HL-60 (cell line): ENCODE data around the gene MARCHF2.

Source experiments
- GABPA ChIP-seq: IDR thresholded peaks from 2 replicates; pipeline ENCODE4 v1.6.1; 2012; ENCODE audit warnings: low read depth
- TF ChIP-seq, protein P1 (sequence below): IDR thresholded peaks from one replicate; pipeline ENCODE4 v1.5.1; 2011; ENCODE audit warnings: low read length, control low read depth, inconsistent platforms; ENCODE audit not compliant: insufficient read depth

GRCh38 chr19:8475005-8475404, 61.9 kb downstream of the MARCHF2 start:
- TF ChIP-seq, protein P1, sequence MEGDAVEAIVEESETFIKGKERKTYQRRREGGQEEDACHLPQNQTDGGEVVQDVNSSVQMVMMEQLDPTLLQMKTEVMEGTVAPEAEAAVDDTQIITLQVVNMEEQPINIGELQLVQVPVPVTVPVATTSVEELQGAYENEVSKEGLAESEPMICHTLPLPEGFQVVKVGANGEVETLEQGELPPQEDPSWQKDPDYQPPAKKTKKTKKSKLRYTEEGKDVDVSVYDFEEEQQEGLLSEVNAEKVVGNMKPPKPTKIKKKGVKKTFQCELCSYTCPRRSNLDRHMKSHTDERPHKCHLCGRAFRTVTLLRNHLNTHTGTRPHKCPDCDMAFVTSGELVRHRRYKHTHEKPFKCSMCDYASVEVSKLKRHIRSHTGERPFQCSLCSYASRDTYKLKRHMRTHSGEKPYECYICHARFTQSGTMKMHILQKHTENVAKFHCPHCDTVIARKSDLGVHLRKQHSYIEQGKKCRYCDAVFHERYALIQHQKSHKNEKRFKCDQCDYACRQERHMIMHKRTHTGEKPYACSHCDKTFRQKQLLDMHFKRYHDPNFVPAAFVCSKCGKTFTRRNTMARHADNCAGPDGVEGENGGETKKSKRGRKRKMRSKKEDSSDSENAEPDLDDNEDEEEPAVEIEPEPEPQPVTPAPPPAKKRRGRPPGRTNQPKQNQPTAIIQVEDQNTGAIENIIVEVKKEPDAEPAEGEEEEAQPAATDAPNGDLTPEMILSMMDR, result no peak
- TF ChIP-seq GABPA, result no peak
